GM10266 (cell line): ENCODE measurements around the gene PFKP.

ENCODE experiments used
- DNase-seq: peaks from one replicate; pipeline ENCODE4 v3.0.0; 2012; ENCODE audit errors: extremely low spot score
- CTCF ChIP-seq: IDR thresholded peaks from 2 replicates; pipeline ENCODE4 v1.5.1; 2012; ENCODE audit warnings: mild to moderate bottlenecking, low read depth; ENCODE audit not compliant: control insufficient read depth, insufficient read depth; ENCODE audit errors: missing control alignments

Gene PFKP

DNA sequence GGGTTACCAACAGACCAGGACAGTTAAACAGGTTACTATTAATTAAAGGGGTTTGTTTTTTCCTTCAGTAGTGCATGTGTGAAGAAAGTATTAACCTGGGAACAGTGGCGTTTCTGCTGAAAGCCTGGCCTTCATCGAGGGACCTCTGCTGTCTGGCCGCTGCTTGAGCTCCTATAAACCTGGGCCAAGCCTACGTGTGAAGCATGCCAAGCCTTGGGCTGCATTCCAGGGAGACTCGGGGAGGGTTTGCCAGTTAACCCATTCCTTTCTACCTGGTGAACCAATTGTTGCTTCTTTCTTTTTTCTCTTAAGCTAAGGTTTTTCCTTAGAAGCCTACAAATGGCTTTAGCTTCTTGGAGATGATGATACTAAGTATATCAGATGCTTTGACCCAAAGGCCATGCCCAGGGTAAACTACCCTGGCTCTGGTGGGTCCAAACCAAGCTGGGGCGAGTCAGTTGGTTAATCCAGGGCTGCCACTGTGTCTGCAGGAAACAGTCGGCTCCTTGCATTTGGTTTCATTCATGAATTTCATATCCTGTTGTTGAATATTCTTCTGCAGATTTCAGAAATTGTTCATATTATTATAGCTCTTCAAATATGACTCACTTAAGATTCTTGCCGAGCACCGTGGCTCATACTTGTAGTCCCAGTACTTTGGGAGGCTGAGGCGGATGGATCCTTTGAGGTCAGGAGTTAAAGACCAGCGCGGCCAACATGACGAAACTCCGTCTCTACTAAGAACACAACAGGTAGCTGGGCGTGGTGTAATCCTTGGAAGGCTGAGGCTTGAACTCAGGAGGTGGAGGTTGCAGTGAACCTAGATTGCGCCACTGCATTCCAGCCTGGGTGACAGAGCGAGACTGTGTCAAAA lies 23.8 kb downstream of the PFKP start:
- TF ChIP-seq CTCF, result no peak
- DNase-seq, result no peak

DNA sequence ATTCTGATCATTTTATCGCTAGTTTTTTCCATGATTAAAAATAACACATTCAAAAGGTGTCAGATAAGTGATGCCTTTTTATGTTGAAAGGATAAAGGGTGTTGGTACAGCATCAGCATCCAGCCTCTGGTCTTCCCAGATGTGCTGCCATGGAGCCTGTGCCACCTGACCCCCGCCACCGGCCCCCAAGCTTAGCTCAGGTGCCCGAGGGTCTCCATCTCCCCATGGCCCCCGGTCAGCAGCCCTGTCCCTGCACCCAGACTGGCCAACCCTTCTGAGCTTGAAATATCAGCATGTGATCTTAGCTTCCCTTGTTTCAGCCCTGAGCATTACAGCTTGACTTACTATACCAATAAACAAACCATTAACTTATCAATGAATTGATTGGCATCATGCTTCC lies 24.6 kb downstream of the PFKP start:
- DNase-seq, result no peak
- TF ChIP-seq CTCF, result no peak

GRCh38 chr10:3093996-3094395 lies 26.6 kb downstream of the PFKP start:
- DNase-seq, result no peak
- no peak for TF ChIP-seq CTCF

- DNase-seq, result no peak
- TF ChIP-seq CTCF, result no peak
These were observed 27.3 kb downstream of the PFKP start for GRCh38 chr10:3094609-3095036.

DNA sequence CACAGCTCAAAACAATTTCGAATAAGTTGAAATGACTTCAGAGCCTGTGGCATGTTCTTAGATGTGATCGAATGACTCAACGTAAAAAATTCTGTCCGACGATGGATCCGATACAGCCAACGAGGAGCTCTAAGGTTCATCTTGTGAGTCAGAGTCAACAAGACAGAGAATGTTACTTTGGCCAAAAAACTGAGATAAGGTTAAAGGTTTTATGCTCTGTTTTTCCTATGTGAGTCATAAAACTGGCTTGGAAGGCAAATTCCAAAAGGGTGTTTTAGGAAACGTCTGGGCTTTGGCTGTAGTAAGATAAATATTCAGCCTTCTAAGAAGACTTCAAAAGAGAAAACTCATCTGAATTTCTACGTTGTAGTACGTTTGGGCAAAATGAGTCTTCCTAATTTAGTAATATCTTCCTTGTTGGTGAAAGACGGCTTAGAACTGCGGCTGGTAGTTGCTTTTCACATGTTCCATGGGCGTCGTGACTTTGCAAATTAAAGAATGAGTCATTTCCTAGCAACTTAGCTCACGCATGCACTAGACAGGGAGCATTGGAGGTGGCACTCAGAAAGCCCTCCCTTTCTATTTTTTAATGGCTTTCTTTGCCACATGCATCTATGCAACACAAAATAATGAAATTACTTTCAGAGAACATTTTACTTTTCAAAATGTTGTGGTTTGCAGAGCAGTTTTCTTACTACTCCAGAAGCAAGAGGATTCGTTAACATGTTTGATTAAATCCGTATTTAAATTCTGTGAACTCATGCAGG lies 28.2 kb downstream of the PFKP start:
- peak; percentile 66 for DNase-seq
- TF ChIP-seq CTCF, result no peak

DNA sequence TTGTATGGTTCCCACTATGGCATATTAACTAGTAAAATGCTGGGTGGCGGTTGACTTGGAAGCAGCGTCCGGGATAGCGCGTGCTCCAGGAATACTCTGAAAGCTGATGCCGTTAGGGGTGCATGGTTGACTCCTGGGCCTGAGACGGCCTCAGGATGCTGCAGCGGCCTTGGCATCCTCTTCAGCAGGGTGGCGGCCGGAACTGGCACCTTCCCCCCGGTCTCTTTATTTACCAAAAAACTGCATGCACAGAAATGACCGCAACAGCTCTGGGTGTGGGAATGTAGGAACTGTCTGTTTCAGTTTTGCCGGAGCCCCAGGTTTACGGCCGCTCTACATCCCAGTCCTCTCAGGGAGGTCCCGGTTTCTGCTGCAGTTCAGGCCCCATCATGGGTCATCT lies 28.8 kb downstream of the PFKP start:
- no peak for DNase-seq
- no peak for TF ChIP-seq CTCF

GRCh38 chr10:3097160-3097559 lies 29.8 kb downstream of the PFKP start:
- no peak for TF ChIP-seq CTCF
- DNase-seq, result no peak
